Lower lobe of right lung (tissue), 2 donors: Measurements from ENCODE around the gene KRT73. TPM values are rescaled to one million over a fixed set of nuclear protein-coding genes. Genes with fewer than 3 reads are reported as not detected.

Source experiments
- ATAC-seq, 2 donors: fragments of 200-7000 bp; cut with Tn5 transposase; one replicate each; pipeline ENCODE4 v1.9.1; 2020 to 2022; ENCODE audit warnings: mild to moderate bottlenecking in 2 of 2, moderate library complexity in 2 of 2
- DNase-seq: peaks from one replicate; pipeline ENCODE4 v3.0.0-alpha.2; 2020
- H3K27ac ChIP-seq: fragments of 200-600 bp; one replicate; pipeline ENCODE4 v1.8.0; 2022
- H3K27me3 ChIP-seq: fragments of 200-600 bp; one replicate; pipeline ENCODE4 v1.8.0; 2022; ENCODE audit warnings: low read depth
- H3K36me3 ChIP-seq: fragments of 200-600 bp; one replicate; pipeline ENCODE4 v1.8.0; 2022; ENCODE audit warnings: mild to moderate bottlenecking
- H3K4me1 ChIP-seq: fragments of 200-600 bp; one replicate; pipeline ENCODE4 v1.8.0; 2022
- H3K4me3 ChIP-seq: fragments of 200-600 bp; one replicate; pipeline ENCODE4 v1.8.0; 2022; ENCODE audit warnings: mild to moderate bottlenecking
- H3K9me3 ChIP-seq: fragments of 200-600 bp; one replicate; pipeline ENCODE4 v1.8.0; 2022
- CTCF ChIP-seq: fragments of 200-600 bp; IDR thresholded peaks from one replicate; pipeline ENCODE4 v1.8.0; 2022; ENCODE audit warnings: antibody characterized with exemption, mild to moderate bottlenecking
- intact Hi-C: fragments of 100-400 bp; cut with DNase I; formaldehyde crosslinking; loops from one replicate; pipeline ENCODE4 v1.11.0; 2022
- total RNA-seq: library from RNA; stranded (reverse); fragmentation: NEBNext Ultra II Directional; extraction: Animal tissue kit (Norgen Biotek cat#: 25700); gene quantifications from one replicate; pipeline ENCODE4 v1.2.1, GENCODE V29; 2021
- donor health status: DM: no; HTN: yes; CAD: no; lungs with severe emphysema.

The KRT73 gene
- total RNA-seq, 1 donor from 2014 or later: not detected

DNA sequence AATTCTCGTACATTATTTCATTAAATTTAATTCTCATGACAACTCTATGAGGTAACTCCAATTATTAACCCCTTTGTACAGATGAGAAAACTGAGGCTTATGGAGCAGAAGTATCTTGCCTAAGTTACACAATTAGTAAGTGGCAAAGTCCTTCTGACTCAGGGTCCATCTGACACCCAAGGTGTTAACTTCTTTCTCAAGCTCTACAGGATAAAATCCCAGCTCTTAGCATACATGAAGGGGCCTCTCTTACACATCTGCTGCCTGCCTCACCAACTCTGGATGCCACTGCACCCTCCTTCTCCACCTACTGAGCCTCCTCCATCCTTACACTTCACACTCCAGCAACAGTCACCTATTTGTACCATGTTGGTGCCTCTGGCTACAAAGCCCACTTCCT is 12.8 kb downstream of the KRT73 start:
- Histone ChIP-seq H3K36me3 (no peaks in the 10 kb centered on the region), H3K9me3 (no peaks in the 10 kb centered on the region), H3K4me3 (no peak overlapping the region), H3K4me1 (no peaks in the 10 kb centered on the region), H3K27ac (no peak overlapping the region), H3K27me3 (peaks cover 35% of the 10 kb centered on the region)
- intact Hi-C loops: no loop called here
- no peak for ATAC-seq
- no peak for TF ChIP-seq CTCF
- DNase-seq: no peak

GRCh38 chr12:52604859-52605258 is 13.5 kb downstream of the KRT73 start:
- Histone ChIP-seq H3K9me3 (no peaks in the 10 kb centered on the region), H3K4me3 (no peak overlapping the region), H3K27me3 (peaks cover 35% of the 10 kb centered on the region), H3K36me3 (no peaks in the 10 kb centered on the region), H3K27ac (no peak overlapping the region), H3K4me1 (no peaks in the 10 kb centered on the region)
- DNase-seq: no peak
- TF ChIP-seq CTCF: no peak
- ATAC-seq: no peak
- intact Hi-C loops: no loop called here

DNA sequence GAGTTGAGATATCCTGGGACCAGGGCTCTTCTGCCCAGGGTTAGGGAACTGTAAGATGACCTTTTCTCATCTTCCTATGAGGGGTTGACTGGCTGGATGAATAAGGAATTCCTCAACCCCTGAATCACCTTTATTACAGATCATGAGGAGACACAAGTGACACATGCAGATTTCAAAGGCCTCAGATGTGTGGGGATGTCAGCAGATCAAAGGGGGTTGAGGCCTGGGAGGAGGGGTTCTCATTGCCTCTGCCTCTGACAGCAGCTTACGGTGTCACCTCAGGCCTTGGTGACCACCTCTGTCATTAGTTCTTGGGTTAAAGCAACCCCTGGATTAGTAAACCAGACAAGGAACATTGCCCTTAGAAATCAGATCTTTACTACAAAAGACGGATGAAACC is 15.0 kb downstream of the KRT73 start:
- no peaks in the 10 kb centered on the region for H3K36me3 ChIP-seq
- TF ChIP-seq CTCF: no peak
- DNase-seq: no peak
- H3K4me1 ChIP-seq: no peaks in the 10 kb centered on the region
- H3K4me3 ChIP-seq: no peak overlapping the region
- intact Hi-C loops: no loop called here
- H3K27me3 ChIP-seq: peaks cover 32% of the 10 kb centered on the region
- H3K27ac ChIP-seq: no peak overlapping the region
- no peak for ATAC-seq
- H3K9me3 ChIP-seq: no peaks in the 10 kb centered on the region

DNA sequence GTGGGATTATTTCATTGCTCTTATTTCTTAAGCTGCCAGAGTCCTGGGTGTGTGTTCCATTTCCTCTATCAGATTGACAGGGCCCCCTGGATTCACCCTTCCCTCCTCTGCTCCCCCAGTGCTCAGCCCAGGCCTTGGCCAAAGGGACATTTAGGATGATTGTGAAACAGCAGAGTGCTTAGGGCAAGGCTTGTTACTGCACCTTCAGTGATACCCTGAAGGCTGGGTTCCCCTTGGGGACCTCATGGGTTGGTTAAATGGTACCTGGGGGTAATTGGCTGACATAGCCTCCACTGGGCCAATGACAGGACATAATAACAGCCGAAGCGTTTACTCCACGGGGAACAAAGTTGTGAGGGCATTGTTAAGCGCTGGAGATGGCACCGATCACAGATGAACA is 15.8 kb downstream of the KRT73 start:
- intact Hi-C loops: no loop called here
- Histone ChIP-seq H3K27me3 (peaks cover 35% of the 10 kb centered on the region), H3K4me1 (no peaks in the 10 kb centered on the region), H3K36me3 (no peaks in the 10 kb centered on the region), H3K9me3 (no peaks in the 10 kb centered on the region), H3K4me3 (no peak overlapping the region), H3K27ac (no peak overlapping the region)
- DNase-seq (no peak), ATAC-seq (no peak)
- TF ChIP-seq CTCF: no peak

GRCh38 chr12:52601671-52602070 is 16.7 kb downstream of the KRT73 start:
- ATAC-seq: no peak
- Histone ChIP-seq H3K9me3 (no peaks in the 10 kb centered on the region), H3K4me3 (no peak overlapping the region), H3K4me1 (no peaks in the 10 kb centered on the region), H3K27ac (no peak overlapping the region), H3K27me3 (peaks cover 35% of the 10 kb centered on the region), H3K36me3 (no peaks in the 10 kb centered on the region)
- no peak for DNase-seq
- TF ChIP-seq CTCF: no peak
- intact Hi-C loops: no loop called here

DNA sequence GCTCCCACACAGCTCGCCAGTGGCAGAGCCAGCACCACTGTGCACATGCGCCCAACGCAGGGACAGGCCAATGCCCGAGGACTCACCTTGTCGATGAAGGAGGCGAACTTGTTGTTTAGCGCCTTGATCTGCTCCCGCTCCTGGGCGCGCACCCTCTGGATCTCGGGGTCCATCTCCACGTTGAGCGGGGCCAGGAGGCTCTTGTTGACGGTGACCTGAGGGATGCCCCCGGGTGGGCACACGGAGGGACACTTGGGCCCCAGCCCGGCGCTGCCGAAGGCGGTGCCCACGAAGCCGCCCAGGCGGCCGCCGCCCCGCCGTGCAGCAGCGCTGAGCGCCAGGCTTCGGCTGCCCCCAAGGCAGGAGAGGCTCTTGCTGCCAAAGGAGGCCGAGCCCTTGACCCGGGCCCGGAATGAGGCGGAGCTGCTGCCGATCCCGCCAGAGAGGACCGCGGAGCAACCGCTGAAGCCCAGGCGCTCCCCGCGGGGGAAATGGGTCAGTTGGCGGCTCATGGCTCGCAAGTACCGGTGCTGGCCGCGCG is 17.3 kb downstream of the KRT73 start, which contains the start of gene KRT72:
TSS of gene KRT72 (minus strand) at position 523 of the 541 bp plus-strand sequence. CDS start at position 512, 11 bp downstream.
- Histone ChIP-seq H3K4me3 (no peak within 1 kb of the TSS), H3K27ac (no peak within 1 kb of the TSS), H3K9me3 (no peaks in the 10 kb centered on the region), H3K36me3 (no peaks in the 10 kb centered on the region), H3K4me1 (no peaks in the 10 kb centered on the region), H3K27me3 (peaks cover 35% of the 10 kb centered on the region)
- no peak for TF ChIP-seq CTCF
- intact Hi-C loops: no loop called here
- DNase-seq (no peak), ATAC-seq (no peak)
